Breast epithelium (tissue), 3 donors: ENCODE results near the gene NRL.

Experiments
- CTCF ChIP-seq, 3 donors: fragments of 450-650 bp; IDR thresholded peaks; one replicate each; pipeline ENCODE4 v1.5.1; 2016 to 2017; ENCODE audit warnings: antibody characterized with exemption in 3 of 3, mild to moderate bottlenecking in 3 of 3, moderate library complexity in 3 of 3
- POLR2A ChIP-seq: fragments of 450-650 bp; IDR thresholded peaks from one replicate; pipeline ENCODE4 v1.6.1; 2016; ENCODE audit warnings: antibody characterized with exemption, mild to moderate bottlenecking, moderate library complexity
- POLR2AphosphoS5 ChIP-seq, 3 donors: sonication (generic); formaldehyde crosslinking; IDR thresholded peaks; one replicate each; pipeline ENCODE4 v1.6.1; 2017; ENCODE audit warnings: antibody characterized with exemption in 3 of 3

- TF ChIP-seq CTCF (IDR thresholded peaks at IDR 0.05) (no peak), POLR2AphosphoS5 (IDR thresholded peaks at IDR 0.05) (no peak), POLR2A (no peak)
These were observed 14.4 kb downstream of the NRL start for GRCh38 chr14:24100197-24100981.
